ENCODE data around the gene NFYB. TPM values are rescaled to one million over a fixed set of nuclear protein-coding genes. Genes with fewer than 3 reads are reported as not detected.

NFYB gene
- total and polyA plus RNA-seq, 9 of the 15 experiments (the other 6 are each of a cell fraction or from before 2014, with no cell fraction given), result 14.5 to 51.5 (median 32.3) TPM

GRCh38 chr12:104105461-104105860 is 32.5 kb downstream of the NFYB start:
- Histone ChIP-seq H3K4me3 (no peak overlapping the region), H3K4me2 (ENCODE audit: insufficient read depth, low read length) (no peak overlapping the region), H3K79me2 (ENCODE audit: control insufficient read depth, insufficient read depth, low read length) (no peaks in the 10 kb centered on the region), H3K9me1 (ENCODE audit: control insufficient read depth, insufficient read depth, low read length) (no peaks in the 10 kb centered on the region), H3K27me3 (ENCODE audit: control insufficient read depth in 2 of 2, insufficient read depth in 2 of 2, low read length in 2 of 2) (no peaks in the 10 kb centered on the region), H3K9ac (ENCODE audit: insufficient read depth in 1 of 2, low read depth in 2 of 2, low read length in 2 of 2) (no peak overlapping the region), H3K4me1 (replicated peaks in 1 of 2; ENCODE audit: control insufficient read depth in 2 of 2, insufficient read depth in 2 of 2, low read length in 2 of 2) (no peaks in the 10 kb centered on the region), H2AFZ (ENCODE audit: low read depth, low read length) (no peak overlapping the region), H4K20me1 (replicated peaks; ENCODE audit: control insufficient read depth, insufficient read depth, low read length) (no peaks in the 10 kb centered on the region), H3K27ac (ENCODE audit: extremely low read depth, low read depth, low read length) (no peak overlapping the region), H3K9me3 (replicated peaks; ENCODE audit: control insufficient read depth, insufficient read depth, low read depth, low read length) (no peaks in the 10 kb centered on the region), H3K36me3 (ENCODE audit: control insufficient read depth, insufficient read depth, low read length) (peaks cover 4% of the 10 kb centered on the region; the same call in 1 of the 3 replicates)
- BruUV-seq (replicated peaks), result no TSS peak
- no peak for ATAC-seq
- TF ChIP-seq ZNF785 (CRISPR knock-in tag; IDR thresholded peaks at IDR 0.05), result no peak
- TF ChIP-seq HNRNPLL (IDR thresholded peaks at IDR 0.05; ENCODE audit: low read depth, low read length, poor library complexity, severe bottlenecking), result no peak
- TF ChIP-seq CTCFL (IDR thresholded peaks at IDR 0.05; ENCODE audit: borderline replicate concordance, insufficient read depth, low read depth, low read length, poor library complexity, severe bottlenecking), result no peak
- no peak for TF ChIP-seq RFX7 (CRISPR knock-in tag; IDR thresholded peaks at IDR 0.05)
- no peak for TF ChIP-seq NR0B1 (IDR thresholded peaks at IDR 0.05; ENCODE audit: partially characterized antibody)
- no peak for TF ChIP-seq BCOR (IDR thresholded peaks at IDR 0.05)
- no peak for TF ChIP-seq ZNF778 (CRISPR knock-in tag; IDR thresholded peaks at IDR 0.05)
- no peak for TF ChIP-seq TCF3 (CRISPR knock-in tag; IDR thresholded peaks at IDR 0.05)
- TF ChIP-seq ZNF274 (IDR thresholded peaks at IDR 0.05; ENCODE audit: borderline replicate concordance, low read depth, low read length), result no peak
- no peak for TF ChIP-seq ZNF695 (CRISPR knock-in tag; IDR thresholded peaks at IDR 0.05)
- FAIRE-seq, result no peak
- in situ Hi-C loops (cut with MboI) (loop anchor here (10.0 kb wide), 1 partner anchor 221 kb away; no protein-coding TSS in a partner anchor), intact Hi-C loops (cut with micrococcal nuclease) (loop anchor here (5.0 kb wide), 2 partner anchors 143 to 333 kb away; no protein-coding TSS in a partner anchor)
- ChIA-PET CTCF (ENCODE audit: low intra/inter-chr PET ratio) (no interaction called here), POLR2A (interaction anchor here (1.0 kb wide), 1 partner anchor 33 kb away, joined by 3 read pairs; the partner anchor contains the start of gene NFYB)
- DNase-seq (ENCODE audit: extremely low read depth in 1 of 4, low spot score in 3 of 4), result no peak

All from K562 (cell line).